MG63 (cell line): ENCODE results near the gene KIAA0232. TPM values are rescaled to one million over a fixed set of nuclear protein-coding genes. Genes with fewer than 3 reads are reported as not detected.
"Not testable (repeated sequence)": the region's sequence is repeated elsewhere in the genome, so short reads cannot be mapped to it uniquely, and the experiment has no call there.

Experiments used
- DNase-seq: peaks from one replicate; pipeline ENCODE4 v3.0.0-alpha.2; 2020
- H3K27me3 ChIP-seq: fragments of 250-450 bp; sonication (Bioruptor Pico); 2 replicates; pipeline ENCODE4 v1.5.1; 2020; ENCODE audit warnings: mild to moderate bottlenecking, moderate library complexity
- H3K36me3 ChIP-seq: fragments of 250-450 bp; sonication (Bioruptor Pico); 2 replicates; pipeline ENCODE4 v1.5.1; 2020; ENCODE audit warnings: mild to moderate bottlenecking, moderate library complexity
- H3K4me3 ChIP-seq: fragments of 250-450 bp; sonication (Bioruptor Pico); 2 replicates; pipeline ENCODE4 v1.5.1; 2020; ENCODE audit warnings: mild to moderate bottlenecking, moderate library complexity
- H3K9me3 ChIP-seq: fragments of 250-450 bp; sonication (Bioruptor Pico); 2 replicates; pipeline ENCODE4 v1.5.1; 2020; ENCODE audit warnings: mild to moderate bottlenecking, moderate library complexity
- total RNA-seq: library from RNA; depleted of rRNA; stranded (reverse); fragments of >200 nt; shearing (Covaris generic); gene quantifications from 2 replicates; pipeline ENCODE4 v1.2.3, GENCODE V29; 2014; ENCODE audit warnings: low replicate concordance

The KIAA0232 gene
- total RNA-seq, 1 experiment from 2014 or later: 2.9 TPM

- no peaks in the 10 kb centered on the region for H3K27me3 ChIP-seq
- no peak overlapping the region for H3K4me3 ChIP-seq
- H3K9me3 ChIP-seq: no peaks in the 10 kb centered on the region
- H3K36me3 ChIP-seq: peaks cover 13% of the 10 kb centered on the region
- DNase-seq: no peak
Observed at GRCh38 chr4:6875431-6875831, 92.9 kb downstream of the KIAA0232 start.

- peaks cover 18% of the 10 kb centered on the region for H3K36me3 ChIP-seq
- no peaks in the 10 kb centered on the region for H3K27me3 ChIP-seq
- no peak for DNase-seq
- no peaks in the 10 kb centered on the region for H3K9me3 ChIP-seq
- no peak overlapping the region for H3K4me3 ChIP-seq
Observed at GRCh38 chr4:6876440-6876839, 93.9 kb downstream of the KIAA0232 start.

- peaks cover 18% of the 10 kb centered on the region for H3K36me3 ChIP-seq
- no peak for DNase-seq
- H3K4me3 ChIP-seq: no peak overlapping the region
- H3K9me3 ChIP-seq: no peaks in the 10 kb centered on the region
- no peaks in the 10 kb centered on the region for H3K27me3 ChIP-seq
Observed at GRCh38 chr4:6877067-6877466, 94.5 kb downstream of the KIAA0232 start.

GRCh38 chr4:6878451-6879059 lies 96.0 kb downstream of the KIAA0232 start:
- Histone ChIP-seq H3K27me3 (no peaks in the 10 kb centered on the region), H3K9me3 (no peaks in the 10 kb centered on the region), H3K36me3 (peaks cover 16% of the 10 kb centered on the region), H3K4me3 (no peak overlapping the region)
- DNase-seq: no peak

GRCh38 chr4:6880691-6881090 lies 98.2 kb downstream of the KIAA0232 start:
- no peak overlapping the region for H3K4me3 ChIP-seq
- no peaks in the 10 kb centered on the region for H3K9me3 ChIP-seq
- H3K36me3 ChIP-seq: peaks cover 8% of the 10 kb centered on the region
- H3K27me3 ChIP-seq: no peaks in the 10 kb centered on the region
- DNase-seq: no peak

GRCh38 chr4:6881908-6882307 lies 99.4 kb downstream of the KIAA0232 start:
- Histone ChIP-seq H3K9me3 (no peaks in the 10 kb centered on the region), H3K36me3 (peaks cover 8% of the 10 kb centered on the region), H3K4me3 (no peak overlapping the region), H3K27me3 (no peaks in the 10 kb centered on the region)
- DNase-seq: no peak

- Histone ChIP-seq H3K27me3 (no peaks in the 10 kb centered on the region), H3K36me3 (peaks cover 5% of the 10 kb centered on the region; the same call in 1 of the 2 replicates), H3K9me3 (no peaks in the 10 kb centered on the region), H3K4me3 (no peak overlapping the region)
- DNase-seq: no peak
Observed at GRCh38 chr4:6884341-6884870, 101.9 kb downstream of the KIAA0232 start.

- Histone ChIP-seq H3K9me3 (no peaks in the 10 kb centered on the region), H3K27me3 (no peaks in the 10 kb centered on the region), H3K36me3 (peaks cover 3% of the 10 kb centered on the region; the same call in 1 of the 2 replicates), H3K4me3 (no peak overlapping the region)
- DNase-seq: no peak
Observed at GRCh38 chr4:6885953-6886557, 103.5 kb downstream of the KIAA0232 start.

- no peak for DNase-seq
- no peaks in the 10 kb centered on the region for H3K9me3 ChIP-seq
- H3K36me3 ChIP-seq: no peaks in the 10 kb centered on the region
- H3K4me3 ChIP-seq: no peak overlapping the region
- H3K27me3 ChIP-seq: no peaks in the 10 kb centered on the region
Observed at GRCh38 chr4:6886886-6887285, 104.4 kb downstream of the KIAA0232 start.

GRCh38 chr4:6887591-6888371 lies 105.3 kb downstream of the KIAA0232 start:
- Histone ChIP-seq H3K36me3 (no peaks in the 10 kb centered on the region), H3K9me3 (no peaks in the 10 kb centered on the region), H3K4me3 (no peak overlapping the region), H3K27me3 (no peaks in the 10 kb centered on the region)
- DNase-seq: no peak

GRCh38 chr4:6888506-6889071 lies 106.1 kb downstream of the KIAA0232 start:
- H3K36me3 ChIP-seq: no peaks in the 10 kb centered on the region
- H3K27me3 ChIP-seq: no peaks in the 10 kb centered on the region
- DNase-seq: no peak
- no peaks in the 10 kb centered on the region for H3K9me3 ChIP-seq
- H3K4me3 ChIP-seq: no peak overlapping the region

GRCh38 chr4:6889101-6889735 lies 106.7 kb downstream of the KIAA0232 start:
- Histone ChIP-seq H3K9me3 (no peaks in the 10 kb centered on the region), H3K36me3 (no peaks in the 10 kb centered on the region)

GRCh38 chr4:6889736-6890324 lies 107.3 kb downstream of the KIAA0232 start:
- H3K9me3 ChIP-seq: no peaks in the 10 kb centered on the region
- no peaks in the 10 kb centered on the region for H3K27me3 ChIP-seq
- no peak overlapping the region for H3K4me3 ChIP-seq
- DNase-seq: no peak
- no peaks in the 10 kb centered on the region for H3K36me3 ChIP-seq

More at GRCh38 chr4:6889101-6889735, 106.7 kb downstream of the KIAA0232 start:
- no peak for DNase-seq
- Histone ChIP-seq H3K4me3 (no peak overlapping the region), H3K27me3 (no peaks in the 10 kb centered on the region)

GRCh38 chr4:6890358-6890757 lies 107.8 kb downstream of the KIAA0232 start:
- H3K9me3 ChIP-seq: no peaks in the 10 kb centered on the region
- DNase-seq: no peak
- H3K27me3 ChIP-seq: no peaks in the 10 kb centered on the region
- no peaks in the 10 kb centered on the region for H3K36me3 ChIP-seq
- H3K4me3 ChIP-seq: no peak overlapping the region

GRCh38 chr4:6890971-6891370 lies 108.4 kb downstream of the KIAA0232 start:
- H3K4me3 ChIP-seq, H3K36me3 ChIP-seq, DNase-seq, H3K27me3 ChIP-seq, H3K9me3 ChIP-seq: not testable (repeated sequence)

- H3K36me3 ChIP-seq: no peaks in the 10 kb centered on the region
- no peak overlapping the region for H3K4me3 ChIP-seq
- no peaks in the 10 kb centered on the region for H3K9me3 ChIP-seq
- H3K27me3 ChIP-seq: no peaks in the 10 kb centered on the region
- DNase-seq: no peak
Observed at GRCh38 chr4:6891436-6892170, 109.1 kb downstream of the KIAA0232 start.
